HG02610 (cell line): Measurements from ENCODE around the gene AFG1L.
A peak's percentile ranks its signal among the peaks of the same experiment; 100 is the strongest.
"Not testable (repeated sequence)": the region's sequence is repeated elsewhere in the genome, so short reads cannot be mapped to it uniquely, and the experiment has no call there.

Source experiments
- ATAC-seq: cut with Tn5 transposase; IDR thresholded peaks from one replicate; pipeline ENCODE4 v1.9.1; 2021; ENCODE audit warnings: mild to moderate bottlenecking, moderate library complexity; ENCODE audit not compliant: unreplicated experiment

The AFG1L gene

DNA sequence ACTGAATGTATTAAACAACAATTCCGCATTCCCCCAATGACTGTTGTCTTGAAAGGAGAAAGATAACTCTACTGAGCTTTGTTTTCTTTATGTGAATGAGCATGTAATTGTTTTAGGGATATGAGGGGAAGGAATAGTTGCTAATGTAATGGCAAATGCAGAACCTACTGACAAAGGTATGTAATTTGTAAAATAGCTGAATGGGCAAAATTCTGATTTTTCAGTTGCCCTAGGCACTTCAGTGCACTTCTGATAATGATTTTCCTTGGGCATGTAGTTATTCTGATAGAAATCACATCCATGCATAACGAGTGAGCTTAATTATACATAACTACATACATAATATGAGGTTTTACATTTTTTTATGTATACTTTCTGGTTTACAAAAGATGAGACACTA lies 212.5 kb downstream of the AFG1L start:
- no peak for ATAC-seq

DNA sequence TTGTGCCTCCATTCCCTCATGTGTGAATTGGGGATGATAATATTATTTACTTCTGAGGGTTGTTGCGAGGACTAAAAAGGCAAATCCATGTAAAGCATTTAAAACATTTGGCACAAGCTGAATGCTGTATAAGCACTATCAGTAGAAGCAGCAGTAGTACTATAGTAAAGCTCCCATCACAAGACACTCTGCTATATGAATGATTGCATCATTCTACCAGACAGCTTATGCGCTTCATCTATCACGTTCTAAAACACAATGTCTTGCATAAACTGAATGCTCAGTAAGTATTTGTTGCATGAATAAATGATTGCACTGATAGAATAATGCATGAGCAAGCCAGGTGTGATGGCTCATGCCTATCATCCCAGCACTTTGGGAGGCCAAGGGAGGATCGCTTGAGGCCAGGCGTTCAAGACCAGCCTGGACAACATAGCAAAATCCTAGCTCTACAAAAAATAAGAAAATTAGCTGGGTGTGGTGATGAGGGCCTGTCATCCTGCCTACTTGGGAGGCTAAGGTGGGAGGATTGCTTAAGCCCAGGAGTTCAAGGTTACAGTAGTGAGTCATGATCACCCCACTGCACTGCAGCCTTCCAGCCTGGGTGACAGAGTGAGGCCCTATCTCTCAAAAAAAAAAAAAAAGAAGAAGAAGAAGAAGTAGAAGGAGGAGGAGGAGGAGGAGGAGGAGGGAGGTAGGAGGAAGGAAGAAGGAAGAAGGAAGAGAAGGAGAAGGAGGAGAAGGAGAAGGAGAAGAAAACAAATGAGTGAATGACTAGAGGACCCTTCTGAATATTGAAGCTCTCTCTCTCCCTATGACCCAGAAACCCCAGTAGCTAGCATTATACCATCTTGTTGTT lies 215.8 kb downstream of the AFG1L start:
- no peak for ATAC-seq

GRCh38 chr6:108518714-108519576 lies 224.1 kb downstream of the AFG1L start:
- ATAC-seq, result no peak

DNA sequence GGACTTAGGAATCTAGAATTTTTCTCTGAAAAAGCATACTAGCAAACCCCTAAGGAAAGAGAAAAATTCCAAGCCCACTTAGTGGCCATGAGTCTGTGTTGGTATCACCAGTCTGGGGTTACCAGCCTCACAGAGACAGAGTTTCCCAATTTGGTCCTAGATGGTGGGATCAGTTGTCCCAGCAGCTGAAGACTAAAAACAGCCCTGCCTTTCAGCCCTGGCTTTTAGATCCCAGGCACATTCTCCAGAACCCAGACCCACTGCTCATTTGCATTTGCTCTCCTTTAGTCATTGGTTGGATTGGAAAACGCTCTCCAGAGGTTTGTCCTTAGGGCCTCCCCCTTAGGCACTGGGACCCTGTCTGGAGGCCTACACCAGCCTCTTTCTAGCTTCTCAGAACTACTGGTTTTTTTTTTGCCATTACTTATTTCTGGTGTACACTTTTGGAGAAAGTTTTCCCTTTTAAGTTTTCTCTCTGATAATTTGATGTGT lies 226.8 kb downstream of the AFG1L start:
- no peak for ATAC-seq

DNA sequence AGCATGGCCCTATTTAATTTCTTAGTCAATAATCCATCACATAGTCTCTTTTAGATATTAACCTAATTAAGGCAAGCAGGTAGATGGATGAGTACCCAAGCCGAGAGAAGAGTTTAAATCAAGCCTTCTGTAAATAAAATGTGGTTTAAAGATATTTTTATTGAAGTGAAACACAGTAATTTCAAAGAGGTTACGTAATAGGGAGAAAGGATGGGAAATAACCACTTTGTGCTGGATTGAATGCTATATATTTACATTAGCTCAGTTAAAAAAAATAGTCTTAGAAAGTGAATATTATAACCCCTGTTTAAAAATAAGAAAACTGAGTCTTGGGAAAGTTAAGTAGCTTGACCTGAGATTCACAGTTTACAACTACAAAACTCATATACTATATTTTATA lies 228.8 kb downstream of the AFG1L start:
- no peak for ATAC-seq

GRCh38 chr6:108524528-108525248 lies 229.8 kb downstream of the AFG1L start:
- ATAC-seq, result no peak

GRCh38 chr6:108526739-108527174 lies 231.9 kb downstream of the AFG1L start:
- ATAC-seq, result no peak

- no peak for ATAC-seq
Observed at GRCh38 chr6:108528878-108529277, 234.0 kb downstream of the AFG1L start.

GRCh38 chr6:108531332-108531731 lies 236.5 kb downstream of the AFG1L start:
- no peak for ATAC-seq

- no peak for ATAC-seq
Observed at GRCh38 chr6:108535114-108535742, 240.4 kb downstream of the AFG1L start.

GRCh38 chr6:108535920-108536535 lies 241.2 kb downstream of the AFG1L start:
- not testable (repeated sequence) for ATAC-seq

- ATAC-seq, result peak; percentile 53
Observed at GRCh38 chr6:108541843-108542759, 247.2 kb downstream of the AFG1L start.

- no peak for ATAC-seq
Observed at GRCh38 chr6:108543175-108543940, 248.5 kb downstream of the AFG1L start.

- no peak for ATAC-seq
Observed at GRCh38 chr6:108544606-108545005, 249.8 kb downstream of the AFG1L start.

- no peak for ATAC-seq
Observed at GRCh38 chr6:108546079-108547049, 251.5 kb downstream of the AFG1L start.

DNA sequence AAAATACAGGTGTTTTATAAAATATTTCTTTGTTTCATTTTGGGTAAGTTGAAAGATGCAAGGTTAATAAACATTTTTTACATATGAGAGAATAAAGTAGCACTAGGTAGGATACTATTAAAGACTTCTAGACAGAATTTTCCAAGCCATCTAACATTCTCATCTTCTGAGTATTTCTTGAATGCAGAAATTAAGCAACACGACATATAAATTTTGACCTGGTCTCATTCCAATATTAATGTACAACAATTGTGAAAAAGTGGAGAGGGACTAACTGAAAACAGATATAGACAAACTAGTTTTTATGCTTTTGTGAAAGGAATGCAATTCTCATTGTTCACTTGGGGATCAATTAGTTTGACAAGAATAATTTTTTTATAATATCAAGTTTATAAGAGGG lies 254.4 kb downstream of the AFG1L start:
- no peak for ATAC-seq

DNA sequence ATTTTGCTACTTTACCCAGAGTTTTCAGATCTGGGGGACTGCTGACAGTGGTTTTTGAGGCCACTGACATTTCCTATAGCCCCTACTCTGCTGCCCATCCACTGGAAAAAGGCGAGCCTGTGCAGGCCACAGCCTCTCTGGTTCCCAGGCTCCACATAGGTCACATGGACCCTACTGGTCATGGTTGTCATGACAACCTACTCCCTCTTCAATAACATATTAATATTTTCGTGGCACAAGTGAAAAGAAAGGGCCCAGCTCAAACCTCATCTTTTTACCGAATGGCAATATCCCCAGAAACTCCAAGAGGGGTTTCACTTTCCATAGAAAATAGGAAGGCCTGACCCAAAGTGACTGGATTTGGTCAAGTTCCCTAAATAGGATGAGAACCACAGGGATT lies 254.9 kb downstream of the AFG1L start:
- no peak for ATAC-seq
